Measurements from ENCODE around the gene EMP1. TPM values are rescaled to one million over a fixed set of nuclear protein-coding genes. Genes with fewer than 3 reads are reported as not detected.
A peak's percentile ranks its signal among the peaks of the same experiment; 100 is the strongest.

EMP1 gene
- total RNA-seq, 2 donors from 2014 or later: 4.2 to 19.2 TPM

DNA sequence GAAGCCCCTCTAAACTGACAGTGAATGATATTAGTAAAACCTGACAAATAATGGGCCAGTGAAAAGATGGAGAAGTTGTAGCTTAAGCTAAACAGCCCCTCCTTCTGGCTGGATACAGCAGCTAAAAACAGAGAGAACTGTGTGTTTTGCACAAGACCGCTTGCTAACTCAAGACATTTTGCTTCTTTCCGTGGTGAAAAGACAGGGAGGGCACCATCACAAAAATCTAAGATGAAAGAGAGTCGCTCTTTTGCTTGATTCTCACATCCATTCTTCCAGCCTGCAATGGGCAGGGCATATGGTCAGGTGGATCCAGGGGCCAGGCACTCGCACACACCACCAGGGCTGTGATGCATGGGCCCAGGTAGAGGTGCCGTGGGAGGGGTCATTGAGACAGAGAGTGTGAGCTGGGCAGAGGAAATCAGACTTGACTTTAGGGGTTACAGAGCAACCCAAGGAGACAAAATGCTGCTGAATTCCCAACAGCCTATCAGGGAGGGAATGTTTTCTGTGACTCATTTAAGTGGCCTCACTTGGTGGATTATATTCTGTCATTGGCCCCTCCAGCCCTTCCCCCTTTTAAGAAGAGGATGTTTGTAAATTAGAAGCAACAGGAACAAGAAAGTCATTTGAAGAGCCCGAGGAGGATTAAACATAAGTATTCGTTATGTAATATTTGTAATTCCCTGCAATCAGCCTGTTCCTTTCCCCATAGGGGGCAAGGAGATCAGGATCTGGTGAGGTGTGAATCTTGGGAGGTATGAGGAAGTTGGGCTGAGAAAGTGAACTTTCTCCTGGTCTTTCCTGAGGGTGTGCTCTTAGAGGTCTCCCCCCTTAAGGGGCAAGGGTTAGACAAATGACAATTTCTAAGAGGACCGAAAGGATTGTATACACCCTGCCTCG is 12.3 kb downstream of the EMP1 start:
- DNase-seq: no peak
- H3K27me3 Mint-ChIP-seq (ENCODE audit: low read depth): no peaks in the 10 kb centered on the region
- H3K4me1 Mint-ChIP-seq (ENCODE audit: low read depth): peaks cover 55% of the 10 kb centered on the region
- no peaks in the 10 kb centered on the region for H3K36me3 Mint-ChIP-seq (ENCODE audit: insufficient read depth in 2 of 2)
- no peak overlapping the region for H3K4me3 Mint-ChIP-seq
- H3K9me3 Mint-ChIP-seq: no peaks in the 10 kb centered on the region
- H3K27ac Mint-ChIP-seq: no peak overlapping the region
- ATAC-seq (replicated peaks in 1 of 2): no peak

DNA sequence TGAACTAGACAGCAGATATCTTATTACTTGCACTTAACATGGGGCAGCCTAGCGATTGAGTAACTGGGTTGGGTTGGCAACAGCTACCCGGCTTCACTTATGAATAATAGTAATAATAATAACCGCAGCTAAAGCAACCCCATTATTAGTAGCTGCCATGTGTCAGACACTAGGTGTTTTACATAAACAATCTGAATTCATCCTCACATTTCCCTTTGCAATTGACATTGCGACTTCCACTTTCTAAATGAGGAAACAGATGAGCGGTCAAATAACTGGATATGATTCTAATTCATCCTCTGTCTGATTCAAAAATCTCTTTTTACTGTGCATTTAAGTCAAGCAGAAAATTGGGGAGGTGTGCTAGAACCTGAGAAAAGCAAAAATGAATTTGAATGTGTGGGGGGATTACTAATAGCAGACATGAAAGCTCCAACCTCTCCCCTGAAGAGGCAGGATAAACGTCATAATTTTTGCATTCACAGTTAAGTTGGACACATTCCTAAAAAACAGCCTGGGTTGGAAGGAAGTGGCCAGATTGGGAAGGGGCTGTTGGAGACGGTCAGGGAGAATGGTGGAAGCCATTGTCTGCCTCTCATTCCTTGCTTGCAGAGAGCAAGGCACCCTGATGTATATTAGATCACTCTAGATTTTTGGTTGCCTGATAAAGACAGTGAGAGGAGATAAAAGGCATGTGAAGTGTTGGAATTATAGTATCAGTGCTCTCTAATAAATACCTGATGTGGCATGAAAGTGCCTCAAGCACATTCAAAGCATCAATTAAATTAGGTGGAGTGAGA is 13.1 kb downstream of the EMP1 start:
- Mint-ChIP-seq H3K27me3 (ENCODE audit: low read depth) (no peaks in the 10 kb centered on the region), H3K4me3 (peak overlapping the region in 1 of 2 donors; percentile 4), H3K4me1 (ENCODE audit: low read depth) (peaks cover 55% of the 10 kb centered on the region), H3K27ac (no peak overlapping the region), H3K9me3 (no peaks in the 10 kb centered on the region), H3K36me3 (ENCODE audit: insufficient read depth in 2 of 2) (no peaks in the 10 kb centered on the region)
- DNase-seq (no peak), ATAC-seq (replicated peaks in 1 of 2) (no peak)

DNA sequence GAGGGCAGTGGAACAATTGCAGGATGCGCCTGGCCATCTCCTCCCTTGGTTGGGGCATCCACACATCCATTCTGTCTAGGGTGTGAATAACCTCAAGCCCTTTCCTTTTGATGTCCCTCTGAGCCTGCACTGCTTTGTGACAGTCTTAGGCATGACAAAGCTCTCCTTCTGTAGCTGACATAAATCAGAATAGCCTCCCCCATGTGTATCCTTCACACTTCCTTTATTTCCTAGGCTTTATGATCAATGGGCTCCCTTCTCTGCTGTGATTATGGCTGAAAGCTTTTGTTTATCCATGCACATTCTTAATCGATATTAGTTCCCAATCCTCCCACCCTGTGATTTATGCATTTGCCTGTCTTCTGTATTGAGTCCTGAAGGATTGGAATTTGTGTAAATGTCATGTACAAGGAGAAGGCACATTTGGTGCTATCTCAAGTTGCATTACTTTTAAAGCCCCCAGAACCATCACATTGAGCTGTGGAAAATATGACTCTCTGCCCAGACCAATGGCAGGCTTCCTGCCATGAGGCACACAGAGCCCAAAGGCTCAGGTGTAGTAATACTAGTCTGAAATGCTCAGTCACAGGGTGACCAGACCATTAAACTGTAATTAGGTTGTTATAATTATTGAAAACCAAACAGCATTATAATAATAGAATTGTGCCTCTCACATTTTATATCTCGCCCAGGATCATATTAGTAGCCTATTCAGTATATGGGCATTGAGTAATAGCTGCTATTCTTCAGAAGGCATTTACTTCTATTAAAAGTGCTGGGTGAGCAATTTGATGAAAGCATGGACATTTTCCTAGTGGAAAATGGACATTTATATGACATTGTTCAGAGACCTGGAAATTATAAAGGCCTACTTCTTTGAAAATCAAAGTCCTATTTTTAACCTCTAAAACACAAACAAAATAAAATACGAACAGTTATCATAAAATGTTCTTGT is 14.0 kb downstream of the EMP1 start:
- Mint-ChIP-seq H3K27me3 (ENCODE audit: low read depth) (no peaks in the 10 kb centered on the region), H3K4me3 (peak overlapping the region in 1 of 2 donors; percentile 62), H3K27ac (peak overlapping the region; percentile 36), H3K9me3 (no peaks in the 10 kb centered on the region), H3K4me1 (ENCODE audit: low read depth) (peaks cover 52% of the 10 kb centered on the region), H3K36me3 (ENCODE audit: insufficient read depth in 2 of 2) (no peaks in the 10 kb centered on the region)
- ATAC-seq (replicated peaks in 1 of 2) (peak in 1 of 2 donors; percentile 35), DNase-seq (no peak)

DNA sequence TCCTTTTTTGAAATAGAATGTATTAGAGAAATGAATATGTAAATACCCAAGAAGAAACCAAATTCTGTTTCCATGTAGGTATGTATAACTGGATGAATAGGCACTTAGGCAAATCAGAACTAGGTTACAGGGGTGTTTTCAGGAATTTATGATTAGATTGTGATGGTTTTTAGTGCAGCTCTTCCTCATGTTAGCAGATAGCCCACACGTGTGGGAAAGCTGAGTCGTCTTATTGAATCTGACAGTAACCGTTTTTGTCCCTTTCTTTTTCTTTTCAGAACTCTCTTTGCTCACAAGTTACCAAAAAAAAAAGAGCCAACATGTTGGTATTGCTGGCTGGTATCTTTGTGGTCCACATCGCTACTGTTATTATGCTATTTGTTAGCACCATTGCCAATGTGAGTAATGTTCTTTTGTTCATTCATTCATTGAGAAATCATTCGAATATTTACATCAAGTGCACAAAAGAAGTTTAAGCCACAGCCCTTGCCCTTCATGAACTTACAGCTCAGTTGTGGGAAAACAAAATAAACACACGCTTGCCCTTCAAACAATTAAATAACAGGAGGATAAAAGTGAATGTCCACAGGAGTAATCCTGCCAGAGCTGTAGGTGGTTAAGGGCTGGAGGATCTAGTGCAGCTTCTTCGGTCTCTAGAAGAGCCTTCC is 14.8 kb downstream of the EMP1 start:
- peaks cover 44% of the 10 kb centered on the region for H3K4me1 Mint-ChIP-seq (ENCODE audit: low read depth)
- no peaks in the 10 kb centered on the region for H3K36me3 Mint-ChIP-seq (ENCODE audit: insufficient read depth in 2 of 2)
- no peaks in the 10 kb centered on the region for H3K9me3 Mint-ChIP-seq
- peak; percentile 59 to 68 for ATAC-seq (replicated peaks in 1 of 2)
- DNase-seq: peak; percentile 27 to 31
- H3K4me3 Mint-ChIP-seq: peak overlapping the region; percentile 48 to 62
- H3K27ac Mint-ChIP-seq: peak overlapping the region; percentile 56
- no peaks in the 10 kb centered on the region for H3K27me3 Mint-ChIP-seq (ENCODE audit: low read depth)

DNA sequence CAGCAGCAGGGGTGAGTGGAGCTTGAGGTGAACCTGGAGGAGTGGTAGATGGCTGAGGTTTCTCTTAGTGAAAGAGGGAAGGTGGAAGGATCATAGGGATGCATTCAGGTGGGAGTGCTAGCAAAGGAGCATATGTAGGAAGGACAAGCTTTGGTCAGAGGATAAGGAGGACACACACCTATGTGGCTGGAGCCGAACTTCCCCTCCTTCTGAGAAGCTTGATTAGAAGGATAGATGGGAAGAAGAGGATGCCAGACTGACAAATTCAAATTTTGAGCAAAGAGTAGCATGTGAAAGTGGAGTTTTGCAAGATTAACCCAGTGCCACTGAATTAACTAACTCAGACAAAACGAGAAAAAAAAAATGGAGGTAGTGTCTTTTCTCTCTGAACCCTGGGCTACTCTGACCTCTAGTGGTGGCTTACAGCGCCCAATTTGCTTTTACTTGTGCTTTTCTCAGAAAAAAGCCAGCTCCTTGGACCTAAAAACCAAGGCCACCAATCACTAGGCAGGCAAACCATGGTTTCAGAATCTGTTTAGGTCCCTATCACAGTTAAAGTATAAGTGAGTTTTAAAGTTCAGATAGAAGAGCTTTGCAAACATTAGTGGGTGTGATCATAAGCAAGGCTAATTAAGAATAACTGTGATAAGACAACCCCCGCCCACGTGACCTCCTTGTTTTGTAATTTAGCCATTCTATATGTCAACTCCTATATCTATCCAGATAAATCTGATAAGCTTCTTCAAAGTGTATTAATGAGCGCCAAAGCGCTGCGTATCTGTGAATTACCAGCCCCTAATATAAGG is 15.5 kb downstream of the EMP1 start:
- Mint-ChIP-seq H3K27ac (peak overlapping the region; percentile 56), H3K4me1 (ENCODE audit: low read depth) (peaks cover 37% of the 10 kb centered on the region), H3K27me3 (ENCODE audit: low read depth) (no peaks in the 10 kb centered on the region), H3K9me3 (no peaks in the 10 kb centered on the region), H3K36me3 (ENCODE audit: insufficient read depth in 2 of 2) (no peaks in the 10 kb centered on the region), H3K4me3 (peak overlapping the region; percentile 48 to 62)
- ATAC-seq (replicated peaks in 1 of 2) (peak; percentile 40 to 59), DNase-seq (peak; percentile 72 to 77)

DNA sequence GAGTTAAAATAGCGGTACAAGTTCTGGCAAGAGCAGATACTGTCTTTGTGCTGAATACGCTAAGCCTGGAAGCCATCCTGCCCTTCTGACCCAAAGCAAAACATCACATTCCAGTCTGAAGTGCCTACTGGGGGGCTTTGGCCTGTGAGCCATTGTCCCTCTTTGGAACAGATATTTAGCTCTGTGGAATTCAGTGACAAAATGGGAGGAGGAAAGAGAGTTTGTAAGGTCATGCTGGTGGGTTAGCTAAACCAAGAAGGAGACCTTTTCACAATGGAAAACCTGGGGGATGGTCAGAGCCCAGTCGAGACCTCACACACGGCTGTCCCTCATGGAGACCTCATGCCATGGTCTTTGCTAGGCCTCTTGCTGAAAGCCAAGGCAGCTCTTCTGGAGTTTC is 18.5 kb downstream of the EMP1 start:
- Mint-ChIP-seq H3K36me3 (ENCODE audit: insufficient read depth in 2 of 2) (no peaks in the 10 kb centered on the region), H3K27ac (no peak overlapping the region), H3K27me3 (ENCODE audit: low read depth) (peaks cover 8% of the 10 kb centered on the region), H3K9me3 (peaks cover 0 to 2% of the 10 kb centered on the region in 2 donors), H3K4me1 (ENCODE audit: low read depth) (peaks cover 21% of the 10 kb centered on the region), H3K4me3 (no peak overlapping the region)
- no peak for DNase-seq
- ATAC-seq (replicated peaks in 1 of 2): no peak

DNA sequence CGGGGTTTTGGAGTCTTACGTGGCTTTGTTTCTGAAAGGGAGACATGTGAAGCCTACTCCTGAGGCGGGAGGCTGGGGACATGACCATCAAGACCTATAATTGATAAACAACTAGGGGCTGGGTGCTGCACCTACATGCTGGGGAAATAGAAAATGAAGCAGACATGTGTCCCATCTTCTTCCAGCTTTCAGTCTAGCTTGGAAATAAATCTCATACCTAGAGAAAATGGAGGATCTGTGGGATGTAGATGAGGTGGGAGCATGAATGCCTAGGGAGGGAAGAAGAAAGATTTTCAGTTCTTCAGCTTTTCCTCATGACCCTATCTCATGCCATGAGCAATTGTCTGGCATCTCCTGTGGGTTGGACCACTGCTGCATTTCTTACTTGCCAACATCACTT is 22.1 kb downstream of the EMP1 start:
- Mint-ChIP-seq H3K36me3 (ENCODE audit: insufficient read depth in 2 of 2) (no peaks in the 10 kb centered on the region), H3K4me3 (no peak overlapping the region), H3K9me3 (peaks cover 1 to 2% of the 10 kb centered on the region in 2 donors), H3K27ac (no peak overlapping the region), H3K4me1 (ENCODE audit: low read depth) (no peaks in the 10 kb centered on the region), H3K27me3 (ENCODE audit: low read depth) (peaks cover 23% of the 10 kb centered on the region)
- DNase-seq: no peak
- no peak for ATAC-seq (replicated peaks in 1 of 2)

DNA sequence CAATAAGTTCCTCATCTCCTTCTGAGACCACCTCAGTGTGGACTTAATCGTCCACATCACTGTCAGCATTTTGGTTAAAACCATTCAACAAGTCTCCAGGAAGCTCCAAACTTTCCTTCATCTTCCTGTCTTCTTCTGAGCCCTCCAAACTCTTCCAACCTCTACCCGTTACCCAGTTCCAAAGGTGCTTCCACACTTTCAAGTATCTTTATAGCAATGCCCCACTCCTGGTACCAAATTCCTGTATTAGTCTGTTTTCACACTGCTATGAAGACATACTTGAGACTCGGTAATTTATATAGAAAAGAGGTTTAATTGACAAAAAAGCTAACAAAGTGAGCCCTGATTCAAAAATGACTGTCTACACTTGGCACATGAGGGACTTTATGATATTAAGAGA is 22.8 kb downstream of the EMP1 start:
- H3K27ac Mint-ChIP-seq: no peak overlapping the region
- no peaks in the 10 kb centered on the region for H3K36me3 Mint-ChIP-seq (ENCODE audit: insufficient read depth in 2 of 2)
- ATAC-seq (replicated peaks in 1 of 2): no peak
- H3K27me3 Mint-ChIP-seq (ENCODE audit: low read depth): peaks cover 30% of the 10 kb centered on the region
- H3K4me1 Mint-ChIP-seq (ENCODE audit: low read depth): no peaks in the 10 kb centered on the region
- no peak overlapping the region for H3K4me3 Mint-ChIP-seq
- DNase-seq: no peak
- peaks cover 1 to 2% of the 10 kb centered on the region in 2 donors for H3K9me3 Mint-ChIP-seq

DNA sequence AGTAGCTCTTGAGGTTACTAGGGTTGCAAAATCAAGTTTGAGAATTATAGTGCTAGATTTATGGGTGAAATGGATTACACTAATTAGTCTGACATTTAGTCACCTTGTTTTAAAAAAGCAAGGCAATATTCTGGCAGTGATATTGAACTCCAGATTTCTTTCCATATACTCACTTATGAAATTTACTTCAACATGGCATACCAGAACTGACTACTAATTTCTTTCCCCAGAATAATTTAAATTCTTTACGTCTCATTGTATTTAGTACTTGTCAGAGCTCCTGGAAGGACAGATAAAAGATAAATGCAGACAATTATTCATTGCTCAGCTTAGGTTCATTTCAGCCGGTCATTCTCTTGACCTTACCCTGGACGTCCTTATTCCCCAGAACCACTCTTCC is 24.3 kb downstream of the EMP1 start:
- Mint-ChIP-seq H3K27me3 (ENCODE audit: low read depth) (peaks cover 40% of the 10 kb centered on the region), H3K27ac (no peak overlapping the region), H3K4me3 (no peak overlapping the region), H3K36me3 (ENCODE audit: insufficient read depth in 2 of 2) (no peaks in the 10 kb centered on the region), H3K9me3 (peaks cover 1 to 2% of the 10 kb centered on the region in 2 donors), H3K4me1 (ENCODE audit: low read depth) (no peaks in the 10 kb centered on the region)
- DNase-seq (no peak), ATAC-seq (replicated peaks in 1 of 2) (no peak)

DNA sequence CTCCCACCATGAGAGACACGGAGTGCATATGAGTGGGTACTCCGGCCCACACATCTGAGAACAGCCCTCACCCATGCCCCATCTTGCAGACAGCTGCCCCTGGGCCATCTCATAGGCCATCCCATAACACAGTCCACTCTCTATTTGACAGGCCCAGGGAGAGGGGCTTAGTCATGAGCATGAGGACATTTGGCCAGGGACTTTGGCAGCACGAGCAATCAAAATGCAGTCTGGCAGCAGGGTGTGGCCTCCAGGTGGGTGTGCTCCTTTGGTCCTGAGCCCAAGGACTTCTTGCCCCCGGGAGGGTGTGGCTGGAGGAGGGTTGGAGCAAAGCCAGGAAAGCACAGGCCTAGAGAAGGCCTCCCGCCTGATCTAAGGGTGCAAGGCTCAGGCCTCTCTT is 25.6 kb downstream of the EMP1 start:
- Mint-ChIP-seq H3K4me1 (ENCODE audit: low read depth) (no peaks in the 10 kb centered on the region), H3K27ac (no peak overlapping the region), H3K9me3 (peaks cover 1 to 2% of the 10 kb centered on the region in 2 donors), H3K4me3 (no peak overlapping the region), H3K36me3 (ENCODE audit: insufficient read depth in 2 of 2) (no peaks in the 10 kb centered on the region), H3K27me3 (ENCODE audit: low read depth) (peaks cover 50% of the 10 kb centered on the region)
- no peak for DNase-seq
- ATAC-seq (replicated peaks in 1 of 2): no peak

DNA sequence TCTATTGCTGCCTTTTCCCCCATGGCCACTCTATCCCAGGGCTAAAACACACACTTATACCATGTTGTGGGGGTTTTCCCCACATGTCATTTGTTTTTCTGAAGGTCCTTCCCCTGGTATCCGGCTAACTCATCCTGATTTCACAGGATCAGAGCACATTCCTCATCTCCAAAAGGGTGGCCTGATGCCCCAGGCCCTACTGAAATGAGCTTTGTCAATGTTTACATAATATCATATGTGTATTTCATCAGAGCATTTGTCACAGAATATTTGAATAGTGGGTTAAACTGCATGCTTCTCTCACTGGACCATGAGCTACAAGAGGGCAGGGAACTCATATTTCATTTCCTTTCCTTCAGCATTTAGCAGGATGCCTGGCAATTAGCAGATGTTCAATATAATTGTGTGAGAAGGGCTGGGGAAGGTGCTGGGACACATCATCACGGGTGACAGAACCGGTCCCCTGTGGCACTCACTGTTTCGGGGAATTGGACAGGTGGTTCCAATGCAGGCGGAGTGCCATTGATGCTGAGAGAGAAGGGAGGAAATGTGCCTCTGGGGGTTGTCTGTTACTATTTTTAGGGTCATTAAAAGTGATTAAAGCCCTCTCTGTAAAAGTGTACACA is 26.8 kb downstream of the EMP1 start:
- DNase-seq (no peak), ATAC-seq (replicated peaks in 1 of 2) (no peak)
- H3K27me3 Mint-ChIP-seq (ENCODE audit: low read depth): peaks cover 54% of the 10 kb centered on the region
- H3K36me3 Mint-ChIP-seq (ENCODE audit: insufficient read depth in 2 of 2): no peaks in the 10 kb centered on the region
- no peak overlapping the region for H3K4me3 Mint-ChIP-seq
- H3K9me3 Mint-ChIP-seq: peaks cover 1 to 2% of the 10 kb centered on the region in 2 donors
- no peak overlapping the region for H3K27ac Mint-ChIP-seq
- H3K4me1 Mint-ChIP-seq (ENCODE audit: low read depth): no peaks in the 10 kb centered on the region

Measured in activated T-cell treated with anti-CD3 and anti-CD28 coated beads, Interleukin-2, amount 50 U/mL, for 72 hours (primary cell).